HEK293 (cell line): ENCODE data around the gene CARD11.

Experiments used
- CTCF ChIA-PET: fragments of 350-600 bp; formaldehyde crosslinking; extraction: SDS; loops from one replicate; lab custom pipeline; 2021; ENCODE audit warnings: antibody characterized with exemption; lab: Yijun Ruan, JAX
- POLR2A ChIA-PET: fragments of 300-600 bp; formaldehyde crosslinking; extraction: SDS; loops from one replicate; lab custom pipeline; 2020; ENCODE audit warnings: antibody characterized with exemption, inconsistent platforms; lab: Yijun Ruan, JAX
- H3K27ac ChIP-seq: fragments of 200-500 bp; sonication (Bioruptor generic); 2 replicates; pipeline ENCODE4 v1.5.1; 2014; ENCODE audit warnings: low read depth, low read length, control low read depth, inconsistent platforms; ENCODE audit errors: extremely low read depth
- H3K36me3 ChIP-seq, 2 experiments: fragments of 200-500 bp in 1 of 2; sonication (Bioruptor generic) in 1 of 2; 1 replicate in 1 of 2; 2 replicates in 1 of 2; pipeline ENCODE4 v1.5.1; 2014 to 2017; ENCODE audit warnings: inconsistent platforms in 2 of 2, low read length in 2 of 2; ENCODE audit not compliant: control insufficient read depth in 2 of 2, insufficient read depth in 1 of 2
- H3K4me1 ChIP-seq: fragments of 200-500 bp; sonication (Bioruptor generic); 2 replicates; pipeline ENCODE4 v1.5.1; 2014; ENCODE audit warnings: mild to moderate bottlenecking, low read length, inconsistent platforms; ENCODE audit not compliant: control insufficient read depth, insufficient read depth
- H3K4me3 ChIP-seq: 2 replicates; pipeline ENCODE4 v1.5.1; 2011; ENCODE audit warnings: low read depth, mild to moderate bottlenecking, control low read depth, low read length, moderate library complexity
- H3K9me3 ChIP-seq: fragments of 200-500 bp; sonication (Bioruptor generic); 2 replicates; pipeline ENCODE4 v1.5.1; 2014; ENCODE audit warnings: low read depth, low read length, inconsistent platforms; ENCODE audit not compliant: control insufficient read depth, insufficient read depth
- ATF2 ChIP-seq: fragments of 450-650 bp; formaldehyde crosslinking; IDR thresholded peaks from 2 replicates; pipeline ENCODE4 v1.5.1; 2016; ENCODE audit warnings: missing biosample characterization, missing genetic modification characterization, low read depth
- GLI2 ChIP-seq: fragments of 450-650 bp; formaldehyde crosslinking; IDR thresholded peaks from 2 replicates; pipeline ENCODE4; 2017; ENCODE audit warnings: missing biosample characterization, missing genetic modification characterization, low read depth, borderline replicate concordance
- HOXD13 ChIP-seq: sonication (generic); formaldehyde crosslinking; IDR thresholded peaks from 2 replicates; pipeline ENCODE4 v1.8.0; 2022; ENCODE audit warnings: missing genetic modification reagents, borderline replicate concordance
- KLF10 ChIP-seq: fragments of 450-650 bp; IDR thresholded peaks from 2 replicates; pipeline ENCODE4 v1.5.1; 2018; ENCODE audit warnings: missing biosample characterization, mild to moderate bottlenecking, missing genetic modification characterization
- KLF7 ChIP-seq: fragments of 450-650 bp; formaldehyde crosslinking; IDR thresholded peaks from 2 replicates; pipeline ENCODE4 v1.5.1; 2016; ENCODE audit warnings: missing biosample characterization, missing genetic modification characterization, borderline replicate concordance
- MYNN ChIP-seq: fragments of 450-650 bp; formaldehyde crosslinking; IDR thresholded peaks from 2 replicates; pipeline ENCODE4 v1.5.1; 2016; ENCODE audit warnings: missing biosample characterization, missing genetic modification characterization, borderline replicate concordance
- SALL2 ChIP-seq: fragments of 450-650 bp; formaldehyde crosslinking; IDR thresholded peaks from 2 replicates; pipeline ENCODE4 v1.5.0; 2017; ENCODE audit warnings: missing biosample characterization, mild to moderate bottlenecking, missing genetic modification characterization, borderline replicate concordance
- SETDB1 ChIP-seq: IDR thresholded peaks from one replicate; pipeline ENCODE4 v1.6.1; 2017; ENCODE audit warnings: mild to moderate bottlenecking, low read length, moderate library complexity, mixed read lengths; ENCODE audit not compliant: insufficient read length
- SP3 ChIP-seq: fragments of 450-650 bp; formaldehyde crosslinking; IDR thresholded peaks from 2 replicates; pipeline ENCODE4 v1.5.1; 2016; ENCODE audit warnings: missing biosample characterization, missing genetic modification characterization
- TRIM28 ChIP-seq: IDR thresholded peaks from 2 replicates; pipeline ENCODE4 v1.6.1; 2011; ENCODE audit warnings: low read length, control low read depth, borderline replicate concordance
- ZBTB48 ChIP-seq: fragments of 450-650 bp; formaldehyde crosslinking; IDR thresholded peaks from 2 replicates; pipeline ENCODE4 v1.5.1; 2016; ENCODE audit warnings: missing biosample characterization, missing genetic modification characterization
- ZBTB8A ChIP-seq: fragments of 450-650 bp; formaldehyde crosslinking; IDR thresholded peaks from 2 replicates; pipeline ENCODE4 v1.5.1; 2016; ENCODE audit warnings: missing biosample characterization, missing genetic modification characterization
- ZNF132 ChIP-seq: fragments of 450-650 bp; formaldehyde crosslinking; IDR thresholded peaks from 2 replicates; pipeline ENCODE4 v1.5.1; 2017; ENCODE audit warnings: missing biosample characterization, missing genetic modification characterization, borderline replicate concordance
- ZNF140 ChIP-seq: fragments of 450-650 bp; formaldehyde crosslinking; IDR thresholded peaks from 2 replicates; pipeline ENCODE4 v1.5.1; 2016; ENCODE audit warnings: missing biosample characterization, missing genetic modification characterization
- ZNF157 ChIP-seq: fragments of 450-650 bp; formaldehyde crosslinking; IDR thresholded peaks from 2 replicates; pipeline ENCODE4 v1.5.1; 2016; ENCODE audit warnings: missing biosample characterization, missing genetic modification characterization
- ZNF214 ChIP-seq: fragments of 450-650 bp; formaldehyde crosslinking; IDR thresholded peaks from 2 replicates; pipeline ENCODE4 v1.5.1; 2017; ENCODE audit warnings: missing biosample characterization, mild to moderate bottlenecking, missing genetic modification characterization, borderline replicate concordance
- ZNF239 ChIP-seq: fragments of 450-650 bp; formaldehyde crosslinking; IDR thresholded peaks from 2 replicates; pipeline ENCODE4 v1.5.1; 2016; ENCODE audit warnings: missing biosample characterization, missing genetic modification characterization
- ZNF26 ChIP-seq: fragments of 450-650 bp; formaldehyde crosslinking; IDR thresholded peaks from 2 replicates; pipeline ENCODE4 v1.5.1; 2016; ENCODE audit warnings: missing biosample characterization, missing genetic modification characterization
- ZNF423 ChIP-seq: fragments of 450-650 bp; formaldehyde crosslinking; IDR thresholded peaks from 2 replicates; pipeline ENCODE4 v1.5.1; 2016; ENCODE audit warnings: missing biosample characterization, missing genetic modification characterization
- ZNF514 ChIP-seq: fragments of 450-650 bp; formaldehyde crosslinking; IDR thresholded peaks from 2 replicates; pipeline ENCODE4 v1.5.1; 2016; ENCODE audit warnings: missing biosample characterization, missing genetic modification characterization
- ZNF580 ChIP-seq: fragments of 450-650 bp; formaldehyde crosslinking; IDR thresholded peaks from 2 replicates; pipeline ENCODE4 v1.5.1; 2016; ENCODE audit warnings: missing biosample characterization, missing genetic modification characterization
- ZNF596 ChIP-seq: fragments of 450-650 bp; IDR thresholded peaks from 2 replicates; pipeline ENCODE4 v1.5.0; 2018; ENCODE audit warnings: missing biosample characterization, mild to moderate bottlenecking, missing genetic modification characterization, moderate library complexity
- ZNF600 ChIP-seq: fragments of 450-650 bp; formaldehyde crosslinking; IDR thresholded peaks from 2 replicates; pipeline ENCODE4 v1.5.1; 2016; ENCODE audit warnings: missing biosample characterization, missing genetic modification characterization
- ZNF621 ChIP-seq: fragments of 450-650 bp; formaldehyde crosslinking; IDR thresholded peaks from 2 replicates; pipeline ENCODE4 v1.5.1; 2017; ENCODE audit warnings: missing biosample characterization, missing genetic modification characterization
- ZNF639 ChIP-seq: fragments of 450-650 bp; formaldehyde crosslinking; IDR thresholded peaks from 2 replicates; pipeline ENCODE4 v1.5.1; 2016; ENCODE audit warnings: missing biosample characterization, missing genetic modification characterization
- ZNF654 ChIP-seq: fragments of 450-650 bp; formaldehyde crosslinking; IDR thresholded peaks from 2 replicates; pipeline ENCODE4 v1.5.1; 2016; ENCODE audit warnings: low read depth, missing biosample characterization, missing genetic modification characterization
- ZNF658 ChIP-seq: fragments of 450-650 bp; formaldehyde crosslinking; IDR thresholded peaks from 2 replicates; pipeline ENCODE4; 2016; ENCODE audit warnings: missing biosample characterization, missing genetic modification characterization
- ZNF704 ChIP-seq: fragments of 450-650 bp; formaldehyde crosslinking; IDR thresholded peaks from 2 replicates; pipeline ENCODE4 v1.5.1; 2016; ENCODE audit warnings: missing biosample characterization, missing genetic modification characterization
- ZNF747 ChIP-seq: fragments of 450-650 bp; formaldehyde crosslinking; IDR thresholded peaks from 2 replicates; pipeline ENCODE4 v1.5.1; 2016; ENCODE audit warnings: missing biosample characterization, missing genetic modification characterization
- ZNF791 ChIP-seq: fragments of 450-650 bp; formaldehyde crosslinking; IDR thresholded peaks from 2 replicates; pipeline ENCODE4 v1.5.1; 2016; ENCODE audit warnings: missing biosample characterization, missing genetic modification characterization
- ZSCAN30 ChIP-seq: fragments of 450-650 bp; IDR thresholded peaks from 2 replicates; pipeline ENCODE4 v1.5.1; 2018; ENCODE audit warnings: missing biosample characterization, mild to moderate bottlenecking, missing genetic modification characterization, moderate library complexity

CARD11 gene

GRCh38 chr7:2972835-2973161, 70.9 kb downstream of the CARD11 start:
- TF ChIP-seq ZNF140 (tag by site-specific recombination), result no peak
- TF ChIP-seq ZNF214 (tag by site-specific recombination), result no peak
- no peak for TF ChIP-seq TRIM28
- no peak for TF ChIP-seq ZSCAN30 (tag by site-specific recombination)
- TF ChIP-seq GLI2 (tag by site-specific recombination), result no peak
- no peak for TF ChIP-seq SETDB1
- TF ChIP-seq MYNN (tag by site-specific recombination), result no peak
- no peak for TF ChIP-seq ZNF704 (tag by site-specific recombination)
- no peak for TF ChIP-seq ATF2
- no peak for TF ChIP-seq KLF7
- no peak for TF ChIP-seq ZNF596
- TF ChIP-seq ZNF791 (tag by site-specific recombination), result no peak
- no peak for TF ChIP-seq ZNF580 (tag by site-specific recombination)
- TF ChIP-seq ZNF514 (tag by site-specific recombination), result no peak
- no peak for TF ChIP-seq ZNF26
- TF ChIP-seq KLF10 (tag by site-specific recombination), result no peak
- no peak for TF ChIP-seq ZBTB48 (tag by site-specific recombination)
- no peak for TF ChIP-seq ZNF157 (tag by site-specific recombination)
- TF ChIP-seq HOXD13, result no peak
- no peak for TF ChIP-seq ZNF654 (tag by site-specific recombination)
- no peaks in the 10 kb centered on the region for H3K36me3 ChIP-seq
- H3K9me3 ChIP-seq, result no peaks in the 10 kb centered on the region
- no peak overlapping the region for H3K4me3 ChIP-seq
- ChIA-PET CTCF (interaction anchor here (0.7 to 1.3 kb wide), 3 partner anchors 11 to 18 kb away, joined by 3 to 4 read pairs (median 3); no protein-coding TSS in a partner anchor), POLR2A (no interaction called here)
- no peak overlapping the region for H3K27ac ChIP-seq
- H3K4me1 ChIP-seq, result no peaks in the 10 kb centered on the region

- TF ChIP-seq ZNF621 (no peak), ZNF600 (tag by site-specific recombination) (no peak), ZBTB8A (tag by site-specific recombination) (no peak), SP3 (tag by site-specific recombination) (no peak), ZNF423 (tag by site-specific recombination) (no peak), ZNF132 (tag by site-specific recombination) (no peak), ZNF639 (tag by site-specific recombination) (no peak), ZNF239 (tag by site-specific recombination) (no peak), SALL2 (tag by site-specific recombination) (no peak), ZNF747 (tag by site-specific recombination) (no peak), ZNF658 (tag by site-specific recombination) (no peak)
- H3K36me3 ChIP-seq, result no peaks in the 10 kb centered on the region
- H3K9me3 ChIP-seq, result no peaks in the 10 kb centered on the region
- ChIA-PET POLR2A (no interaction called here), CTCF (interaction anchor here (0.6 to 1.3 kb wide), 4 partner anchors 12 to 85 kb away, joined by 3 to 4 read pairs (median 3); no protein-coding TSS in a partner anchor)
- no peak overlapping the region for H3K27ac ChIP-seq
- no peaks in the 10 kb centered on the region for H3K4me1 ChIP-seq
- no peak overlapping the region for H3K4me3 ChIP-seq
Measured at GRCh38 chr7:2971914-2972834, 71.5 kb downstream of the CARD11 start.
